ENCODE measurements around the gene SYNPR. TPM values are rescaled to one million over a fixed set of nuclear protein-coding genes. Genes with fewer than 3 reads are reported as not detected.

The SYNPR gene
- total RNA-seq, 5 donors from 2014 or later (not counting 1 experiment from before 2014, with no cell fraction given): not detected

- H3K9me3 ChIP-seq: no peaks in the 10 kb centered on the region
- ATAC-seq (replicated peaks in 1 of 4) (no peak), DNase-seq (no peak)
- Mint-ChIP-seq H3K4me3 (no peak overlapping the region), H3K27me3 (peaks cover 0 to under 1% of the 10 kb centered on the region in 2 donors), H3K4me1 (no peaks in the 10 kb centered on the region), H3K27ac (no peak overlapping the region), H3K9me3 (peaks cover 0 to 5% (median 5%) of the 10 kb centered on the region in 3 donors), H3K36me3 (no peaks in the 10 kb centered on the region)
- no peaks in the 10 kb centered on the region for H3K36me3 ChIP-seq (ENCODE audit: control insufficient read depth in 2 of 2, extremely low read depth in 1 of 2, insufficient read depth in 1 of 2, low read length in 1 of 2)
- H3K27ac ChIP-seq (ENCODE audit: low read length): no peak overlapping the region
- no peaks in the 10 kb centered on the region for H3K27me3 ChIP-seq (replicated peaks in 1 of 2; ENCODE audit: control insufficient read depth in 2 of 2, extremely low read depth in 1 of 2, insufficient read depth in 2 of 2, low read length in 1 of 2)
- H3K4me3 ChIP-seq (ENCODE audit: control insufficient read depth in 1 of 2, extremely low read depth in 1 of 2, low read length in 1 of 2): no peak overlapping the region
- WGBS (ENCODE audit: insufficient coverage): no CpG with 5 or more reads among the region's 3 CpGs
- POLR2A ChIA-PET: no interaction called here
- CTCF ChIA-PET: no interaction called here
- no peaks in the 10 kb centered on the region for H3K4me1 ChIP-seq (ENCODE audit: control insufficient read depth in 1 of 2, extremely low read depth in 1 of 2, insufficient read depth in 2 of 2, low read length in 2 of 2)
Measured at GRCh38 chr3:63385629-63386028, 107.5 kb downstream of the SYNPR start.

GRCh38 chr3:63386568-63386967 lies 108.5 kb downstream of the SYNPR start:
- Mint-ChIP-seq H3K27ac (no peak overlapping the region), H3K36me3 (no peaks in the 10 kb centered on the region), H3K27me3 (peaks cover 0 to 3% of the 10 kb centered on the region in 2 donors), H3K4me3 (no peak overlapping the region), H3K4me1 (no peaks in the 10 kb centered on the region), H3K9me3 (peaks cover 0 to 5% (median 4%) of the 10 kb centered on the region in 3 donors)
- no peaks in the 10 kb centered on the region for H3K27me3 ChIP-seq (replicated peaks in 1 of 2; ENCODE audit: control insufficient read depth in 2 of 2, extremely low read depth in 1 of 2, insufficient read depth in 2 of 2, low read length in 1 of 2)
- no peaks in the 10 kb centered on the region for H3K9me3 ChIP-seq
- no peak overlapping the region for H3K27ac ChIP-seq (ENCODE audit: low read length)
- ChIA-PET CTCF (no interaction called here), POLR2A (no interaction called here)
- ATAC-seq (replicated peaks in 1 of 4): no peak
- no peak for DNase-seq
- no peak overlapping the region for H3K4me3 ChIP-seq (ENCODE audit: control insufficient read depth in 1 of 2, extremely low read depth in 1 of 2, low read length in 1 of 2)
- H3K36me3 ChIP-seq (ENCODE audit: control insufficient read depth in 2 of 2, extremely low read depth in 1 of 2, insufficient read depth in 1 of 2, low read length in 1 of 2): no peaks in the 10 kb centered on the region
- 60% methylated on average over 4 of the region's 4 CpGs for WGBS (ENCODE audit: insufficient coverage)
- H3K4me1 ChIP-seq (ENCODE audit: control insufficient read depth in 1 of 2, extremely low read depth in 1 of 2, insufficient read depth in 2 of 2, low read length in 2 of 2): no peaks in the 10 kb centered on the region

- 92% methylated on average over 3 of the region's 3 CpGs for WGBS (ENCODE audit: insufficient coverage)
- Histone ChIP-seq H3K4me3 (ENCODE audit: control insufficient read depth in 1 of 2, extremely low read depth in 1 of 2, low read length in 1 of 2) (no peak overlapping the region), H3K27ac (ENCODE audit: low read length) (no peak overlapping the region), H3K27me3 (replicated peaks in 1 of 2; ENCODE audit: control insufficient read depth in 2 of 2, extremely low read depth in 1 of 2, insufficient read depth in 2 of 2, low read length in 1 of 2) (no peaks in the 10 kb centered on the region), H3K9me3 (no peaks in the 10 kb centered on the region), H3K36me3 (ENCODE audit: control insufficient read depth in 2 of 2, extremely low read depth in 1 of 2, insufficient read depth in 1 of 2, low read length in 1 of 2) (no peaks in the 10 kb centered on the region), H3K4me1 (ENCODE audit: control insufficient read depth in 1 of 2, extremely low read depth in 1 of 2, insufficient read depth in 2 of 2, low read length in 2 of 2) (no peaks in the 10 kb centered on the region)
- Mint-ChIP-seq H3K27ac (no peak overlapping the region), H3K4me3 (no peak overlapping the region), H3K4me1 (no peaks in the 10 kb centered on the region), H3K36me3 (no peaks in the 10 kb centered on the region), H3K9me3 (peaks cover 0 to 5% (median 2%) of the 10 kb centered on the region in 3 donors), H3K27me3 (peaks cover 0 to 3% of the 10 kb centered on the region in 2 donors)
- POLR2A ChIA-PET: interaction anchor here in 1 of 2 donors (0.6 kb wide), 1 partner anchor 409 kb away, joined by 3 read pairs; no protein-coding TSS in a partner anchor
- CTCF ChIA-PET: no interaction called here
- no peak for ATAC-seq (replicated peaks in 1 of 4)
- no peak for DNase-seq
Measured at GRCh38 chr3:63387568-63387967, 109.5 kb downstream of the SYNPR start.

DNA sequence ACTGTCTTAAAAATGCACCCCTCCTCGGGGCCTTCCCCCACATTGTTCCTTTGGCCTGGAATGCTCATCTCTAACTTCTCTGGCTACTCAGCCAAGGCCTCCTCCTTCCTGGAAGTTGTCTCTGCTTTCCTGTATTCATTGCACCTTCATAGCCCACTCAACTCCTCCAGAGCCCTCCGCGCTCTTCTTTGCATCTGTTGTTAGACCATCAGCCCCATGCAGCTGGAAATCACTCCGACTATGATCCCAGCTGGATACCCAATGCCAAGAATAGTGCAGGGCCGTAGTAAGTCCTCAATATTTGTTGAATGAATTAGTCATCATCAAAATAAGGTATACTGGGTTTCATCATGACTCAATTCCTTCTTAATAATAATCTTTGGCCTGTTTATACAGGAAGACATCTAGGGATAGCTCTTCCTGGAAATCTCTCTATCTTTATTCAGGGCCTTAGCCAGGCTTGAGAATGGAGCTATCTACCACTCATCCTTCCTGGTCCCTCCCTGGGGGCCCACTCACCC lies 112.7 kb downstream of the SYNPR start:
- Histone ChIP-seq H3K27me3 (replicated peaks in 1 of 2; ENCODE audit: control insufficient read depth in 2 of 2, extremely low read depth in 1 of 2, insufficient read depth in 2 of 2, low read length in 1 of 2) (peaks cover 0 to 3% of the 10 kb centered on the region in 2 experiments), H3K36me3 (ENCODE audit: control insufficient read depth in 2 of 2, extremely low read depth in 1 of 2, insufficient read depth in 1 of 2, low read length in 1 of 2) (no peaks in the 10 kb centered on the region), H3K9me3 (no peaks in the 10 kb centered on the region), H3K27ac (ENCODE audit: low read length) (no peak overlapping the region), H3K4me3 (ENCODE audit: control insufficient read depth in 1 of 2, extremely low read depth in 1 of 2, low read length in 1 of 2) (no peak overlapping the region), H3K4me1 (ENCODE audit: control insufficient read depth in 1 of 2, extremely low read depth in 1 of 2, insufficient read depth in 2 of 2, low read length in 2 of 2) (no peaks in the 10 kb centered on the region)
- no peak overlapping the region for H3K4me3 Mint-ChIP-seq
- 61% methylated on average over 3 of the region's 5 CpGs for WGBS (ENCODE audit: insufficient coverage)
- no peak for DNase-seq
- no peak overlapping the region for H3K27ac Mint-ChIP-seq
- ChIA-PET POLR2A (no interaction called here), CTCF (no interaction called here)
- H3K36me3 Mint-ChIP-seq: no peaks in the 10 kb centered on the region
- H3K9me3 Mint-ChIP-seq: peaks cover 0 to 5% (median 2%) of the 10 kb centered on the region in 3 donors
- no peaks in the 10 kb centered on the region for H3K4me1 Mint-ChIP-seq
- peaks cover 0 to 3% of the 10 kb centered on the region in 2 donors for H3K27me3 Mint-ChIP-seq
- no peak for ATAC-seq (replicated peaks in 1 of 4)

DNA sequence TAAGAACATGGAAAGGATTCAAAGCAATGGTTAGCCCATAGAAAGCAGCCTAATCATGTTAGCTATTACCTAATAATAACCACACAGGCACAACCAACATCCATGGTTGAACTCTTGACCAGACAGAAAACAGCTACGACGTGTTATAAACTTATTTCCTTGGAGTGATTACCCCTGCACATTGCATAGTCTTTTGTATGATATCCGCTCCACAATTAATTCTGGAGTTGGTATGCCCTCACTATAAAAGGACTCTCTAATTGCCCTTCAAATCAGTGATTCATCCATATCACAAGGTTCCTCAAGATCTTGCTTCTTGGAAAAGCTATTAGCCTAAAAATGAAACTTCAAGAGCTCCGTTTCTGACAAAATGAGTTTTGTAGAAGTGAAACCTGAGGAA lies 117.9 kb downstream of the SYNPR start:
- Mint-ChIP-seq H3K27ac (no peak overlapping the region), H3K4me1 (no peaks in the 10 kb centered on the region)
- H3K4me1 ChIP-seq (ENCODE audit: control insufficient read depth in 1 of 2, extremely low read depth in 1 of 2, insufficient read depth in 2 of 2, low read length in 2 of 2): no peaks in the 10 kb centered on the region

DNA sequence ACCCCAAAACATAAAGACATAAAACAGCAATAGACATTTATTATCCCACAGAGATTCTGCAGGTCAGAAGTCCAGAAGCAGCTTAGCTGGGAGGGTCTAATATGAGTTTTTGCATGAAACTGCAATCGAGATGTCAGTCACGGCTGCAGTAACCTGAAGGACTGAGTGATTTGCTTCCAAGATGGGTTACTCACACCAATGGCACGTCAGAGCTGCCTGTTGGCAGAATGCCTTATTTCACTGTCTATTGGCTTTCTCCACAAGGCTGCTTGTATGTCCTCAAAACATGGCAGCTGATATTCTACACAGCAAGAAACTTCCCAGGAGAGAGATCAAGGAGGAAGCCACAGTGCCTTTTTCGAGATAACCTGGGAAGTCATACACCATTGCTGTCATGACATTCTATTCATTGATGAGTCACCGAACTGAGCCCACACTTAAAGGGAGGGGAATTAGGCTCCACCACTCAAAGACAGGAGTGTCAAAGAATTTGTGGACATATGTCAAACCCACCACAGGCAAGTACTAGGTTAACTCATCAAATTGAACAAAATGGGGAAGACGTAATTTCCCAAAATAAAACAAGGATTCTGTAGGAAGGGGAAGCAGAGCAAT lies 122.2 kb downstream of the SYNPR start:
- ChIA-PET CTCF (interaction anchor here in 1 of 2 donors (0.5 kb wide), 1 partner anchor 46 kb away, joined by 6 read pairs; no protein-coding TSS in a partner anchor), POLR2A (no interaction called here)
- no peaks in the 10 kb centered on the region for H3K4me1 ChIP-seq (ENCODE audit: control insufficient read depth in 1 of 2, extremely low read depth in 1 of 2, insufficient read depth in 2 of 2, low read length in 2 of 2)
- Mint-ChIP-seq H3K27me3 (no peaks in the 10 kb centered on the region), H3K9me3 (peaks cover 0 to 8% (median 0%) of the 10 kb centered on the region in 3 donors), H3K4me1 (no peaks in the 10 kb centered on the region), H3K27ac (no peak overlapping the region), H3K36me3 (no peaks in the 10 kb centered on the region), H3K4me3 (no peak overlapping the region)
- H3K27ac ChIP-seq (ENCODE audit: low read length): no peak overlapping the region
- 70% methylated on average over 4 of the region's 6 CpGs for WGBS (ENCODE audit: insufficient coverage)
- no peak overlapping the region for H3K4me3 ChIP-seq (ENCODE audit: control insufficient read depth in 1 of 2, extremely low read depth in 1 of 2, low read length in 1 of 2)
- H3K27me3 ChIP-seq (replicated peaks in 1 of 2; ENCODE audit: control insufficient read depth in 2 of 2, extremely low read depth in 1 of 2, insufficient read depth in 2 of 2, low read length in 1 of 2): no peaks in the 10 kb centered on the region
- ATAC-seq (replicated peaks in 1 of 4) (no peak), DNase-seq (no peak)
- H3K9me3 ChIP-seq: no peaks in the 10 kb centered on the region
- H3K36me3 ChIP-seq (ENCODE audit: control insufficient read depth in 2 of 2, extremely low read depth in 1 of 2, insufficient read depth in 1 of 2, low read length in 1 of 2): no peaks in the 10 kb centered on the region

More for the DNA sequence above, 117.9 kb downstream of the SYNPR start:
- ChIA-PET CTCF (no interaction called here), POLR2A (interaction anchor here in 1 of 2 donors (0.6 kb wide), 1 partner anchor 1067 kb away, joined by 3 read pairs; no protein-coding TSS in a partner anchor)
- no peak overlapping the region for H3K4me3 ChIP-seq (ENCODE audit: control insufficient read depth in 1 of 2, extremely low read depth in 1 of 2, low read length in 1 of 2)
- 100% methylated on average over 3 of the region's 4 CpGs for WGBS (ENCODE audit: insufficient coverage)
- H3K9me3 ChIP-seq: no peaks in the 10 kb centered on the region
- no peak for ATAC-seq (replicated peaks in 1 of 4)
- Mint-ChIP-seq H3K4me3 (no peak overlapping the region), H3K9me3 (peaks cover 0 to 4% (median 0%) of the 10 kb centered on the region in 3 donors), H3K36me3 (no peaks in the 10 kb centered on the region), H3K27me3 (no peaks in the 10 kb centered on the region)
- no peaks in the 10 kb centered on the region for H3K36me3 ChIP-seq (ENCODE audit: control insufficient read depth in 2 of 2, extremely low read depth in 1 of 2, insufficient read depth in 1 of 2, low read length in 1 of 2)
- H3K27me3 ChIP-seq (replicated peaks in 1 of 2; ENCODE audit: control insufficient read depth in 2 of 2, extremely low read depth in 1 of 2, insufficient read depth in 2 of 2, low read length in 1 of 2): peaks cover 0 to 3% of the 10 kb centered on the region in 2 experiments
- no peak overlapping the region for H3K27ac ChIP-seq (ENCODE audit: low read length)
- no peak for DNase-seq
